ENCODE measurements around the gene SNTB2.

DNA sequence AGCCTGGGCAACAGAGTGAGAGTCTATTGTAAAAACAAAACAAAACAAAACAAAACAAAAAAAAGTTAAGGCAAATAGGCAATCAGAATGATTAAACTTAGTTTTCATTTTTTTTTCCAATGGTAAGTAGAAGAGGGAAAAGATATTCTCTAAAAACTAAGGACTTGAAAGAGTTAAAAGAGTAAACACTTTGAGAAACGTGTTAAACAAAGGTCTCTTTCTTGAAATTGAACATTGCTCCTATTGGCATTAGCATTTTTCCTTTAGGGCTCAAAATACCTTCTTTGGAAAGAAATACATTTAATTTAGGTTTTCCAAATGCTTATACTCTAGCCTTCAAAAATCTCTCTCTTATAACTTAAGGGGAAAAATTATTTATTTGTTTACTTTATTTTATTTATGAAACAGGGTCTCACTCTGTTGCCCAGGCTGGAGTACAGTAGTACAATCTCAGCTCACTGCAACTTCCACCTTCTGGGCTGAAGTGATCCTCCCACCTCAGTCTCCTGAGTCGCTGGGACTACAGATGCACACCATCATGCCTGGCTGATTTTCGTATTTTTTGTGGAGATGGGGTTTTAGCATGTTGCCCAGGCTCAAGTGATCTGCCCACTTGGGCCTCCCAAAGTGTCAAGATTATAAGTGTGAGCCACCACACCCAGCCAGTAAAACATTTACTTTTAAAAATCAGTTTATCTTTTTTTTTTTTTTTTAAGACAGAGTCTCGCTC is 79.5 kb downstream of the SNTB2 start:
- TF ChIP-seq, protein P1, sequence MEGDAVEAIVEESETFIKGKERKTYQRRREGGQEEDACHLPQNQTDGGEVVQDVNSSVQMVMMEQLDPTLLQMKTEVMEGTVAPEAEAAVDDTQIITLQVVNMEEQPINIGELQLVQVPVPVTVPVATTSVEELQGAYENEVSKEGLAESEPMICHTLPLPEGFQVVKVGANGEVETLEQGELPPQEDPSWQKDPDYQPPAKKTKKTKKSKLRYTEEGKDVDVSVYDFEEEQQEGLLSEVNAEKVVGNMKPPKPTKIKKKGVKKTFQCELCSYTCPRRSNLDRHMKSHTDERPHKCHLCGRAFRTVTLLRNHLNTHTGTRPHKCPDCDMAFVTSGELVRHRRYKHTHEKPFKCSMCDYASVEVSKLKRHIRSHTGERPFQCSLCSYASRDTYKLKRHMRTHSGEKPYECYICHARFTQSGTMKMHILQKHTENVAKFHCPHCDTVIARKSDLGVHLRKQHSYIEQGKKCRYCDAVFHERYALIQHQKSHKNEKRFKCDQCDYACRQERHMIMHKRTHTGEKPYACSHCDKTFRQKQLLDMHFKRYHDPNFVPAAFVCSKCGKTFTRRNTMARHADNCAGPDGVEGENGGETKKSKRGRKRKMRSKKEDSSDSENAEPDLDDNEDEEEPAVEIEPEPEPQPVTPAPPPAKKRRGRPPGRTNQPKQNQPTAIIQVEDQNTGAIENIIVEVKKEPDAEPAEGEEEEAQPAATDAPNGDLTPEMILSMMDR (IDR thresholded peaks at IDR 0.05) = no peak
- TF ChIP-seq POLR2A (IDR thresholded peaks at IDR 0.05) (no peak), EP300 (IDR thresholded peaks at IDR 0.05) (no peak)
